Lower leg skin (tissue), 4 donors: Measurements from ENCODE around the gene CDON. TPM values are rescaled to one million over a fixed set of nuclear protein-coding genes. Genes with fewer than 3 reads are reported as not detected.

Experiments
- DNase-seq, 2 donors: peaks; one replicate each; pipeline ENCODE4 v3.0.0-alpha.2; 2019; ENCODE audit warnings: low spot score in 2 of 2
- H3K4me3 ChIP-seq: fragments of 200-600 bp; sonication (generic); 2 replicates; pipeline ENCODE4 v1.5.1; 2017; ENCODE audit warnings: mild to moderate bottlenecking, low read depth; ENCODE audit not compliant: poor library complexity, severe bottlenecking
- POLR2A ChIP-seq, 2 donors: fragments of 450-650 bp; IDR thresholded peaks; one replicate each; pipeline ENCODE4 v1.6.1; 2016 to 2017; ENCODE audit warnings: antibody characterized with exemption in 2 of 2, mild to moderate bottlenecking in 1 of 2, moderate library complexity in 1 of 2
- WGBS, 2 donors: methylation state at CpG; one replicate each; pipeline ENCODE4 v1.1.5; 2018; 5-methylcytosine and 5-hydroxymethylcytosine counted together
- intact Hi-C: fragments of 100-400 bp; cut with DNase I; formaldehyde crosslinking; loops from one replicate; pipeline ENCODE4 v1.15.0; 2023; ENCODE audit warnings: low total_unique reads
- total RNA-seq, 4 donors: library from RNA; depleted of rRNA; stranded (reverse); fragments of >200 nt; gene quantifications; one replicate each; pipeline ENCODE4 v1.1.0, GENCODE V29; 2016
- TF ChIP-seq, protein P1 (sequence below), 3 donors: fragments of 450-650 bp; IDR thresholded peaks; one replicate each; pipeline ENCODE4 v1.5.1; 2016; ENCODE audit warnings: antibody characterized with exemption in 3 of 3, mild to moderate bottlenecking in 3 of 3, moderate library complexity in 2 of 3

CDON gene
- total RNA-seq, 4 donors from 2014 or later = 12.3 to 21.0 (median 18.0) TPM

DNA sequence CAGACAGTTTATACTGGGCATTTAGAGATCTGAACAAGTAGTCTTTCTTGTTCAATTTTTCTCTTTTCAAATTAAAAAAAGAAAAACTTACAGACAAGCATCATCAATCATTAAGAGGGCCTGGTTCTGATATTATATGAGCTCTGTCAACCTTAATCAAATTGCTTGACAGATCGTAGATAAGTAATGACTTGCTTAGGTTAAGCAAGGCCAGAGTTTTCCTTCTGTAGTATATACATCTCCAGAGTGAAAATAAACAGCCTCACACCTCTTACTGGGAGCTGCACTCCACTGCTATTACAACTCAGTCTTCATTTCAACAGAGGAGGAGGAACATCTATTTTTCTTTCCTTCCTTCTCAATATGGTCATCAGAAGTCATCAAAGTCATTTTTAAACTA, 13.5 kb downstream of the CDON start:
- intact Hi-C loops = no loop called here
- whole genome bisulfite sequencing, 2 donors = 38 to 40% methylated on average over 1 of the region's 1 CpG
- no peak for TF ChIP-seq POLR2A (IDR thresholded peaks at IDR 0.05)
- TF ChIP-seq, protein P1, sequence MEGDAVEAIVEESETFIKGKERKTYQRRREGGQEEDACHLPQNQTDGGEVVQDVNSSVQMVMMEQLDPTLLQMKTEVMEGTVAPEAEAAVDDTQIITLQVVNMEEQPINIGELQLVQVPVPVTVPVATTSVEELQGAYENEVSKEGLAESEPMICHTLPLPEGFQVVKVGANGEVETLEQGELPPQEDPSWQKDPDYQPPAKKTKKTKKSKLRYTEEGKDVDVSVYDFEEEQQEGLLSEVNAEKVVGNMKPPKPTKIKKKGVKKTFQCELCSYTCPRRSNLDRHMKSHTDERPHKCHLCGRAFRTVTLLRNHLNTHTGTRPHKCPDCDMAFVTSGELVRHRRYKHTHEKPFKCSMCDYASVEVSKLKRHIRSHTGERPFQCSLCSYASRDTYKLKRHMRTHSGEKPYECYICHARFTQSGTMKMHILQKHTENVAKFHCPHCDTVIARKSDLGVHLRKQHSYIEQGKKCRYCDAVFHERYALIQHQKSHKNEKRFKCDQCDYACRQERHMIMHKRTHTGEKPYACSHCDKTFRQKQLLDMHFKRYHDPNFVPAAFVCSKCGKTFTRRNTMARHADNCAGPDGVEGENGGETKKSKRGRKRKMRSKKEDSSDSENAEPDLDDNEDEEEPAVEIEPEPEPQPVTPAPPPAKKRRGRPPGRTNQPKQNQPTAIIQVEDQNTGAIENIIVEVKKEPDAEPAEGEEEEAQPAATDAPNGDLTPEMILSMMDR (IDR thresholded peaks at IDR 0.05) = no peak

DNA sequence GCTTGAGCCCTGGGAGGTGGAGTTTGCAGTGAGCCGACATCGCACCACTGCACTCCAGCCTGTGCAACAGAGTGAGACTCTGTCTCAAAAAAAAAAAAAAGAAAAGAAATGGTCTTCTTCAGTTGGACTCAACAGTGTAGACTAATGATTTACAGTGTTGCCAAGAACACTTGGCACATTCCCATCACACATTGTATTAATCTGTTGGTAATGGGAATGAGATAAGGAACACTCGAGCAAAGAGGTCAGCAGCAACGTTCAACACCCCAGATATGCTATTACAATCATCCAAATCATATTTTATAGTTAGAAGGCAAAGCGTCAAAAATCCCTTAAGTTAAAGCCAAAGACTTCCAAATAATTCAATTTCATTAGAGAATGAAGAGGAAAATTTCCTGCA, 14.5 kb downstream of the CDON start:
- intact Hi-C loops = no loop called here
- no peak for DNase-seq
- WGBS, 2 donors = 49 to 50% methylated on average over 5 of the region's 5 CpGs
- H3K4me3 ChIP-seq = no peak overlapping the region
- TF ChIP-seq POLR2A (IDR thresholded peaks at IDR 0.05) = no peak
- TF ChIP-seq, protein P1 (IDR thresholded peaks at IDR 0.05) = no peak

More for the DNA sequence above, 13.5 kb downstream of the CDON start:
- no peak overlapping the region for H3K4me3 ChIP-seq
- no peak for DNase-seq

DNA sequence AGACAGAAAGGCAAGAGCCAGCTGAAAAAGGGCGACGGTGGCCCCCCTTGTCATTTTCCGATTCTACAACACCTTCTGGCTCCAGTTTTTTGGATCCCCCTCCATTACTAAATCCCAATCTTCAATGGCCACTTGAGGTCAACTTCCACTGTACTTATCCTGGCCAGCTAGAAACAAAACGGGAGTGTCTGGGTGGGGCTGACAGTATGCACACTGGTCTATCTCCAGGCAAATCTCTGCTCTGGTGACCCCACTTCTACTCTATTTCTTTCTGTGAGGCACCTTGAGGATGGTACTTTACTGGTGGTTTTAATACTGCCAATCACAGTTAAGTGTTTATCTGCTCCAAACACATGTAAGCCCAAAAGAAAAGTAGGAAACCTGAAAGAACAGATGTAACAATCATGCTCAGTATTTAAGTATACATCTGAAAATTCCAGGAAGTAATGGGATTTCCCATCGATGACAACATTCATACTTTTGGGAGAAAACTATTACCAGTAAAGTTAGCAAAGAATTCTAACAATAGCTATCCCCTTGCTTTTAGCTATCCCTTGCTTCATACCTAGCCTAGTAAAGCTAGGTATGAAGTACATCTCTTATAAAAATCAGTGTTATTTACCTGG, 16.0 kb downstream of the CDON start:
- DNase-seq = no peak
- intact Hi-C loops = no loop called here
- no peak for TF ChIP-seq POLR2A (IDR thresholded peaks at IDR 0.05)
- TF ChIP-seq, protein P1 (IDR thresholded peaks at IDR 0.05) = no peak
- 69 to 78% methylated on average over 5 of the region's 5 CpGs for WGBS, 2 donors
- no peak overlapping the region for H3K4me3 ChIP-seq

DNA sequence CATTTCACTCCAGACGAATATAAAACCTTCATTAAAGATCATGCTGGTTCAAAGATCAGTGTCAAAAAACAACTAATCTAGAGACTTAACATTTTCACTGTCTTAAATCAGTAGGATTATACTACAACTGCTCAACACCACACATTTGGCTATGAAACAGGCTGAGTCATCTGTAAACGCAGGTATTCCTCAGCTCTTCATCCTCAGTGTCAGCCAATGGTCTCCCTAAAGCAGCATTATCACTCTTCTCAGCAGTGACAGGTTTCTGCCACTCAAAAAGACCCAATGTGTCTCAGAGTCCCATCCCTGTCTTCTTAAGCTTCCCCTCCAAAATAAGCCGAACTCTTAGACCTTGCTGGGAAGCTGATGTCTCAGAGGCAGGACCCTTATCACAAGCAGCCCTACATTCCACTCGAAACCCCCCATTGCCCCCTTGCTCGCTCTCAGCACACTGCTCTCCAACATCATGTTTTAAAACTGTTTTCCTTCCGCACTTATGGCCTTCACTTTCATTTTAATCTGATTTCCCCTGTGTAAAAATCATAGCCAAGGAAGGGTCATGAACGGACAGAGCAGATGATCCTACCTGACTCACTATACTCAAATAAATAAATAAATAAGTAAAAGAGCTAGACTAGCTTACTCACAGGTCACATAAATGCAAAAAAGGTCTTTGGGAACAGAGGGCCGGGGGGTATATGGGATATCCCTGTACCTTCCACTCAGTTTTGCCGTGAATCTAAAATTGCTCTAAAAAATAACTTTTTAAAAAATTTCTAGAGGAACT, 23.0 kb downstream of the CDON start:
- intact Hi-C loops = no loop called here
- H3K4me3 ChIP-seq = no peak overlapping the region
- WGBS, 2 donors = 80 to 83% methylated on average over 9 of the region's 9 CpGs
- no peak for DNase-seq
- no peak for TF ChIP-seq POLR2A (IDR thresholded peaks at IDR 0.05)
- TF ChIP-seq, protein P1 (IDR thresholded peaks at IDR 0.05) = no peak

DNA sequence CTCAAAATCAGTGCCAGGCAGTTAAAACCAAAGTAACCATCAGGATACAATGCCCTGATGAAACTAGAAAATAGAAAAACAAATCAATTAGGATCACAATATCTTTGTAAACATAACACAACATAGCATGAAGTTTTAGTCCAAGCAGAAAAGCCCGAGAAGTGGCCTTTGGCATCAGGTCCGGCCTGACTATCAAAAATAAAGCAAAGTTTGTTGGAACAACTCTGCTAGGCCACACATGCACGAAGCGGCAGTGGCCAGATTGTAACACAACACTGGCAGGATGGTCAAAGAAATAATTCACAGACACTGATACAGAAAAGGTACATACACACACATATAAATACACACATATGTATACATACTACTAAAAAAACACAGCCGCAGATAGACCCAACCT, 26.9 kb downstream of the CDON start:
- TF ChIP-seq POLR2A (IDR thresholded peaks at IDR 0.05) = no peak
- TF ChIP-seq, protein P1 (IDR thresholded peaks at IDR 0.05) = no peak
- 67 to 71% methylated on average over 5 of the region's 5 CpGs for WGBS, 2 donors
- DNase-seq = no peak
- intact Hi-C loops = no loop called here
- H3K4me3 ChIP-seq = no peak overlapping the region
